Panc1 (cell line): ENCODE results near the gene DNASE1L3. TPM values are rescaled to one million over a fixed set of nuclear protein-coding genes. Genes with fewer than 3 reads are reported as not detected.

ENCODE experiments used
- ATAC-seq: fragments of 200-7000 bp; cut with Tn5 transposase; 2 replicates; pipeline ENCODE4 v1.9.1; 2020; ENCODE audit warnings: mild to moderate bottlenecking, moderate library complexity
- BruUV-seq: library from RNA; stranded (reverse); fragments of 400-500 nt; replicated peaks from 2 replicates; lab custom pipeline; 2021; lab: Mats Ljungman, UMichigan
- CTCF ChIA-PET: fragments of 300-600 bp; sonication (Branson Sonifier 250); formaldehyde crosslinking; loops from one replicate; lab custom pipeline; 2022; ENCODE audit warnings: antibody characterized with exemption; lab: Charles Lee
- POLR2A ChIA-PET: fragments of 300-600 bp; sonication (Branson Sonifier 250); formaldehyde crosslinking; loops from one replicate; lab custom pipeline; 2022; ENCODE audit warnings: antibody characterized with exemption; lab: Charles Lee
- DNase-seq: peaks from one replicate; pipeline ENCODE4 v3.0.0-alpha.2; 2010; ENCODE audit warnings: low read depth, low spot score
- H3K27ac ChIP-seq: 2 replicates; pipeline ENCODE4 v1.5.1; 2011; ENCODE audit warnings: mild to moderate bottlenecking, low read length, inconsistent platforms
- H3K27me3 ChIP-seq: fragments of 200-500 bp; sonication (Bioruptor generic); 2 replicates; pipeline ENCODE4 v1.6.0; 2014; ENCODE audit warnings: low read length, inconsistent platforms; ENCODE audit not compliant: control insufficient read depth, insufficient read depth
- H3K36me3 ChIP-seq: fragments of 200-500 bp; sonication (Bioruptor generic); 2 replicates; pipeline ENCODE4 v1.5.1; 2014; ENCODE audit warnings: inconsistent platforms, mild to moderate bottlenecking, low read length, moderate library complexity; ENCODE audit not compliant: control insufficient read depth, insufficient read depth
- H3K4me1 ChIP-seq: 2 replicates; pipeline ENCODE4 v1.5.1; 2011; ENCODE audit warnings: inconsistent platforms, mild to moderate bottlenecking, low read length, moderate library complexity; ENCODE audit not compliant: control insufficient read depth, insufficient read depth
- H3K4me3 ChIP-seq, 2 experiments: 2 replicates each; pipeline ENCODE4 v1.5.1; 2011 to 2012; ENCODE audit warnings: low read depth in 2 of 2, low read length in 2 of 2, mild to moderate bottlenecking in 2 of 2, inconsistent platforms in 1 of 2, moderate library complexity in 1 of 2
- H3K9me3 ChIP-seq: fragments of 200-500 bp; sonication (Bioruptor generic); 2 replicates; pipeline ENCODE4 v1.5.1; 2014; ENCODE audit warnings: low read depth, mild to moderate bottlenecking, inconsistent platforms, low read length, moderate library complexity; ENCODE audit not compliant: control insufficient read depth, insufficient read depth
- POLR2AphosphoS5 ChIP-seq: IDR thresholded peaks from 2 replicates; pipeline ENCODE4 v1.6.1; 2012; ENCODE audit warnings: mild to moderate bottlenecking, low read depth, low read length, moderate library complexity
- SIN3A ChIP-seq: IDR thresholded peaks from 2 replicates; pipeline ENCODE4 v1.6.1; 2012; ENCODE audit warnings: low read depth, mild to moderate bottlenecking, low read length, moderate library complexity, borderline replicate concordance; ENCODE audit not compliant: insufficient read depth
- TCF7L2 ChIP-seq: IDR thresholded peaks from 2 replicates; pipeline ENCODE4 v1.6.1; 2011; ENCODE audit warnings: mild to moderate bottlenecking, low read depth, low read length, inconsistent platforms
- in situ Hi-C: cut with HindIII; loops from 2 replicates; pipeline ENCODE4 v1.10.0; 2016; ENCODE audit warnings: low sequenced_read_pairs, low pct_unique_long_range_greater_than_20kb
- intact Hi-C: fragments of 100-400 bp; cut with micrococcal nuclease; formaldehyde crosslinking; loops from one replicate; pipeline ENCODE4 v1.10.0; 2022; ENCODE audit not compliant: unreplicated experiment
- total RNA-seq: library from RNA; stranded (reverse); gene quantifications from one replicate; pipeline ENCODE4 v1.2.1, GENCODE V29; 2021; ENCODE audit not compliant: unreplicated experiment
- TF ChIP-seq, protein P1 (sequence below): fragments of 450-650 bp; IDR thresholded peaks from 2 replicates; pipeline ENCODE4 v1.5.1; 2017; ENCODE audit warnings: mild to moderate bottlenecking
- TF ChIP-seq, protein P2 (sequence below), 2 experiments: IDR thresholded peaks; 2 replicates each; pipeline ENCODE4 v1.6.1; 2011 to 2012; ENCODE audit warnings: low read depth in 2 of 2, control low read depth in 1 of 2, low read length in 1 of 2, mild to moderate bottlenecking in 1 of 2, moderate library complexity in 1 of 2; ENCODE audit not compliant: insufficient read depth in 1 of 2

The DNASE1L3 gene
- total RNA-seq, 1 experiment from 2014 or later: not detected

DNA sequence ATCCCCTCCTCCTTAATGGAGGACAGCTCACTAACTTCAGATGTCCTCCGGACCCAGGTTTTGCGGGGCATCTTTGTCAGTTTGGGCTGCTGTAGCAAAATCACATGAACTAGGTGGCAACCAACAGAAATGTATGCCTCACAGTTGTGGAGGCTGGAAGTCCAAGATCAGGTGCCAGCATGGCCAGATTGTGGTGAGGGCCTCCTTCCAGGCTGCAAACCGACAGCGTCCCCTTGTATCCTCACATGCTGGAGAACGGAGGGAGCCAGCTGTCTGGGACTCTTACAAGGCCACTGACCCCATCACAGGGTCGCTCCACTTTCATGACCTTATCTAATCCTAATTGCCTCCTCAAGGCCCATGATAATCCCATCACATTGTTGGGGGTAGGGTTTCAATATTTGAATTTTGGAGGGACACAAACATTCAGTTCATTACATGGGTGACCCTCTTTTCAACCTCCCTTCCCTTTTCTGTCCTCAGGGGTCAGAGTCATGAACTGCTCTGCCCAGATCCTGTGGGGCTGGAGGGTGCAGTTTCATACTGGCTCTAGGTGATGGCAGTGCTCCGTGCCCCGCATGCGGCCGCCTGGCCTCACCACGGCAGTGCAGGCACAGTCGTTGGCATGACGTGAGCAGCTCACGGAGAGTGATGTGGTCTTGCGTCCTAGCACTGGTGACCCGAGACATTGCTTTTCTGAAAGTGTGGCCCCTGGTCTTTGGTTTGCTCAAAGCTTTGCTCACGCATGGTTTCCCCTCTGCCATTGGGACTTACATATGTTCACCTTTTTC is 58.4 kb downstream of the DNASE1L3 start:
- TF ChIP-seq, protein P1, sequence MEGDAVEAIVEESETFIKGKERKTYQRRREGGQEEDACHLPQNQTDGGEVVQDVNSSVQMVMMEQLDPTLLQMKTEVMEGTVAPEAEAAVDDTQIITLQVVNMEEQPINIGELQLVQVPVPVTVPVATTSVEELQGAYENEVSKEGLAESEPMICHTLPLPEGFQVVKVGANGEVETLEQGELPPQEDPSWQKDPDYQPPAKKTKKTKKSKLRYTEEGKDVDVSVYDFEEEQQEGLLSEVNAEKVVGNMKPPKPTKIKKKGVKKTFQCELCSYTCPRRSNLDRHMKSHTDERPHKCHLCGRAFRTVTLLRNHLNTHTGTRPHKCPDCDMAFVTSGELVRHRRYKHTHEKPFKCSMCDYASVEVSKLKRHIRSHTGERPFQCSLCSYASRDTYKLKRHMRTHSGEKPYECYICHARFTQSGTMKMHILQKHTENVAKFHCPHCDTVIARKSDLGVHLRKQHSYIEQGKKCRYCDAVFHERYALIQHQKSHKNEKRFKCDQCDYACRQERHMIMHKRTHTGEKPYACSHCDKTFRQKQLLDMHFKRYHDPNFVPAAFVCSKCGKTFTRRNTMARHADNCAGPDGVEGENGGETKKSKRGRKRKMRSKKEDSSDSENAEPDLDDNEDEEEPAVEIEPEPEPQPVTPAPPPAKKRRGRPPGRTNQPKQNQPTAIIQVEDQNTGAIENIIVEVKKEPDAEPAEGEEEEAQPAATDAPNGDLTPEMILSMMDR: no peak
- TF ChIP-seq TCF7L2 (no peak), POLR2AphosphoS5 (no peak), SIN3A (no peak)
- TF ChIP-seq, protein P2, sequence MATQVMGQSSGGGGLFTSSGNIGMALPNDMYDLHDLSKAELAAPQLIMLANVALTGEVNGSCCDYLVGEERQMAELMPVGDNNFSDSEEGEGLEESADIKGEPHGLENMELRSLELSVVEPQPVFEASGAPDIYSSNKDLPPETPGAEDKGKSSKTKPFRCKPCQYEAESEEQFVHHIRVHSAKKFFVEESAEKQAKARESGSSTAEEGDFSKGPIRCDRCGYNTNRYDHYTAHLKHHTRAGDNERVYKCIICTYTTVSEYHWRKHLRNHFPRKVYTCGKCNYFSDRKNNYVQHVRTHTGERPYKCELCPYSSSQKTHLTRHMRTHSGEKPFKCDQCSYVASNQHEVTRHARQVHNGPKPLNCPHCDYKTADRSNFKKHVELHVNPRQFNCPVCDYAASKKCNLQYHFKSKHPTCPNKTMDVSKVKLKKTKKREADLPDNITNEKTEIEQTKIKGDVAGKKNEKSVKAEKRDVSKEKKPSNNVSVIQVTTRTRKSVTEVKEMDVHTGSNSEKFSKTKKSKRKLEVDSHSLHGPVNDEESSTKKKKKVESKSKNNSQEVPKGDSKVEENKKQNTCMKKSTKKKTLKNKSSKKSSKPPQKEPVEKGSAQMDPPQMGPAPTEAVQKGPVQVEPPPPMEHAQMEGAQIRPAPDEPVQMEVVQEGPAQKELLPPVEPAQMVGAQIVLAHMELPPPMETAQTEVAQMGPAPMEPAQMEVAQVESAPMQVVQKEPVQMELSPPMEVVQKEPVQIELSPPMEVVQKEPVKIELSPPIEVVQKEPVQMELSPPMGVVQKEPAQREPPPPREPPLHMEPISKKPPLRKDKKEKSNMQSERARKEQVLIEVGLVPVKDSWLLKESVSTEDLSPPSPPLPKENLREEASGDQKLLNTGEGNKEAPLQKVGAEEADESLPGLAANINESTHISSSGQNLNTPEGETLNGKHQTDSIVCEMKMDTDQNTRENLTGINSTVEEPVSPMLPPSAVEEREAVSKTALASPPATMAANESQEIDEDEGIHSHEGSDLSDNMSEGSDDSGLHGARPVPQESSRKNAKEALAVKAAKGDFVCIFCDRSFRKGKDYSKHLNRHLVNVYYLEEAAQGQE (IDR thresholded peaks at IDR 0.05; ENCODE audit: insufficient read depth in 1 of 2, low read depth in 2 of 2, low read length in 1 of 2): no peak
- CTCF ChIA-PET: no interaction called here
- Histone ChIP-seq H3K4me3 (no peak overlapping the region), H3K36me3 (peaks cover 38% of the 10 kb centered on the region), H3K9me3 (no peaks in the 10 kb centered on the region), H3K4me1 (no peaks in the 10 kb centered on the region), H3K27me3 (no peaks in the 10 kb centered on the region), H3K27ac (no peak overlapping the region)
- POLR2A ChIA-PET: no interaction called here
- DNase-seq (no peak), ATAC-seq (no peak)
- intact Hi-C loops (no loop called here), in situ Hi-C loops (no loop called here)
- no TSS peak for BruUV-seq

DNA sequence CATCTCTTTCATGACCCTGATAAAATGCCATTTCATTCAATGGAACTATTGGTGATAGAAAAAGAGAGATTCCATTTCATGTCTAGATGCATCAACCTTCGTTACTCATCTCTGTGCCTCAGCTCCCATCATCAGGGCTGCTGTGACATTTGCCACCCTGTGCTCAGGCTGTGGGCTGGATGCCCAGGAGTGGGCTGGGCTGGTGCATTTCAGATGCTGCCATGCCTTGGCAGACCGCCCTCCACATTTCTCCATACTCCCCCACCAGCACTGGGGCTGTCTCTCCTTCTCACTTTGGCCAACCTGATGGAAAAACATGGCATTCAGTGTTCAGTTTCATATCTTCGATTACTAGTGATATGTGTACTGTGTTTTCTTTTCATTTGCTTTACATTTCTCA is 59.1 kb downstream of the DNASE1L3 start:
- ChIA-PET CTCF (no interaction called here), POLR2A (no interaction called here)
- intact Hi-C loops (no loop called here), in situ Hi-C loops (no loop called here)
- peaks cover 34% of the 10 kb centered on the region for H3K36me3 ChIP-seq
- no TSS peak for BruUV-seq
- no peak overlapping the region for H3K4me3 ChIP-seq
- H3K9me3 ChIP-seq: no peaks in the 10 kb centered on the region
- no peaks in the 10 kb centered on the region for H3K27me3 ChIP-seq
- TF ChIP-seq, protein P1: no peak
- TF ChIP-seq SIN3A: no peak
- no peak for TF ChIP-seq TCF7L2
- no peak for TF ChIP-seq POLR2AphosphoS5
- TF ChIP-seq, protein P2 (IDR thresholded peaks at IDR 0.05; ENCODE audit: insufficient read depth in 1 of 2, low read depth in 2 of 2, low read length in 1 of 2): no peak
- DNase-seq (no peak), ATAC-seq (no peak)
- H3K4me1 ChIP-seq: no peaks in the 10 kb centered on the region
- no peak overlapping the region for H3K27ac ChIP-seq
